GM18873 (cell line): ENCODE data around the gene ARVCF.

Source experiments
- ATAC-seq: cut with Tn5 transposase; IDR thresholded peaks from one replicate; pipeline ENCODE4 v1.9.1; 2021; ENCODE audit warnings: mild to moderate bottlenecking, moderate library complexity, moderate number of reproducible peaks; ENCODE audit not compliant: unreplicated experiment, low FRiP score

Gene ARVCF

GRCh38 chr22:20020533-20021195, 4.0 kb upstream of the ARVCF start, which contains the start of gene TANGO2:
Gene TANGO2 (plus strand): TSS chr22:20021110. CDS start chr22:20036799, 15,689 bp downstream.
- ATAC-seq: no peak

- ATAC-seq: no peak
Measured at GRCh38 chr22:20019661-20020532, 3.3 kb upstream of the ARVCF start.

- ATAC-seq: no peak
Measured at GRCh38 chr22:20018001-20018400, 1.4 kb upstream of the ARVCF start.

GRCh38 chr22:20017622-20017958, 967 bp upstream of the ARVCF start:
- ATAC-seq: no peak

DNA sequence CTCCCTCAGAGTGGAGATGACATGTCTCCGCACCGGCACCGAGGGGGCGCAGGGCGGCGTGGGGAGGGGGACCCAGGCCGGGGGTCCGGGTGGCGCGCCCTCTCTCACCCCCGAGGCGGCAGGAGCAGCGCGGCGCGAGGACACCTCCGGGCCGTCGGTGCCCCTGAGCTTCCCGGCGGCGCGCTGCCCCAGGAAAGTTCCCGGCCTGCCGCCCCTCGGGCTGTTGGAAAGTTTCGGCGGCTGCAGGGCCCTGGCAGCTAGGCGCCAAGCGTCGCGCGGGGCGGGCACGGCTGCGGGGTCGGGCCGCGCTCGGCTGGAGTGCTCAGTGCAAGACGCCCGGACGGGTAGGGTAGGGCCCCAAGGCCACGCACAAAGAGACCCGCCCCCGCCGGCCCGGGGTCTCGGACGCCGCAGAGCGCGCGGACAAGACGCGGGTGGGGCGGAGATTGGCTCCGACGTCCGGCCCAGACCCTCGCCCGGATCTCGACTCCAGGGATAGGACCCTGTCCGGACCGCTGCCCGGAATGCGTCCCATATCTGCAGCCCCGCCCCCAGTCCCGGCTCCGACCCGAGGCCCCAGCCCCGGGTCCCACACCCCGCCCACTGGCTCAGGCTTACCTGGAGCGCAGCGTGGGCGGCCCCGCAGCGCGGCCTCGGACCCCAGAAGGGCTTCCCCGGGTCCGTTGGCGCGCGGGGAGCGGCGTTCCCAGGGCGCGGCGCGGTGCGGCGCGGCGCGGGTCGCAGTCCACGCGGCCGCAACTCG, 471 bp downstream of the ARVCF start:
- ATAC-seq: no peak

DNA sequence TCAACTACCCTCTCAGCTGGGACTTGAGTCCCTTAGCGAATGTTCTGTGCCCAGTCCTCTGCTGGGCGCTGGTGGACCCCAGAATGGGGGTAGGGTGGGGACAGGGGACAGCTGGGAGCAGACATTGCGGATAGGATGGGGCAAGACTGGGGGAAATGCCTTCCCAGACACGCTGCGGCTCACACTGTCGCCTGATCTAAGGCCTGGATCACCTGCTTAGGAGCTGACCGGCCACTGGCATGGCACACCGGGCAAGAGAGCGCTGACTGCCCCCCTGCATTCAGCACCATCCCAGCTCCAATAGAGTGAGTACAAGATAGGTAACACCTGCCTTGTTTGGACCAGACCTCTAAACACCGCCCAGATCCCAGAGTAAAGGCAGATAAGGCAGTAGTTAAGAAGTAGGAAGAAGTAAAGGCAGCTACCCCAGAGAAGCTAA, 1.4 kb downstream of the ARVCF start:
- no peak for ATAC-seq

DNA sequence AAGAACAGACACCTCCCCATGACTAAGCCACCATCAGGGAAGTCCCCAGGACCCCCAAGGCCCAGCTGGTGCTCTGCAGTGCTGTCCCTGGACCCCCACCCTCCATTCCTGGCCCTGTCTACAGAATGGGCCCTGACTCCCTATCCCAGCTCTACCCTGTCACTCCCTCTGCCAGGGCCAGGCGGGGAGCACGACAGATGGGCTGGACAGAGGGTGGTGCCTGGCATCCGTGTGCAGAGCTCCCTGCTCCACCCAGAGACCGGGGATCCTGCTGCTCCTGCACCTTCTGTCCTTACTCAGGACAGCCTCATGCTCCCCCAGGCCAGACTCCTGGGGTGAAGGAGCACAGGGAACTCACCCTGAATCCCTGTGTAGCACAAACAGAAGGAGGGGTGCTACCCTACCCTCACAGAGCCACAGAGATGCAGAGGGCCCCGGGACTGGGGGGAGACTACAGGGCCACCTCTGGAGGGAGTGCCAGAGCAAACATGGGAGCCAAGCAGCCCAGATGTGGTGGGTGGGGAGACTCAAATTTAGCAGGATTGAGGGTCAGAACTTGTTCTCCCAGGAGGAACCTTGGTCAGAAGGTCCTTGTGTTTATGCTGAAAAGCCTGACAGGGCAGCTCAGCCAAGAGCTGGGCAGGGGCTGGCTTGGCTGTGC, 2.0 kb downstream of the ARVCF start:
- no peak for ATAC-seq

DNA sequence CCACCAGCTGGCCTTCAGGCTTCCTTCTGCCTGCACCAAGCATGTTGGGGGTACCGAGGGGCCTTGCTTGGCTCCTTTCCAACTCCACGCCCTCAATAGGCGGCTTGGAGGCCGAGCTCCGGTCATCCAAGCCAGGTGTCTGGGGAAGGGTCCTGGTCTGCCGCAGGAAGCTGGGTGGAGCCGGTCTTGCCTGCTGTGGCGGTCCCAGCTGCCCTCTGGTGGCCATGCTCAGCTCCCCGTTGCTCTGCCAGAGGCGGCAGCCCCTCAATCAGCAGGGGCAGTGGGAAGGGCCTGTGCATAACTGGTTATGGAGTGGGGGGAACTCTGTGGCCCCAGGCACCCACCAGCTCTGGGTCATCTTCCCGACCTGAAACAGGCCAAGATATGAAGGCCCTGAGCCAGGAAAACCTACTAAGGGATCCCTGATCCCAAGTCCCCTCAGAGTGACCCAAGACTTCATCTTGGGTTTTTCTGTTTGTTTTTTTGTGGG, 3.2 kb downstream of the ARVCF start:
- ATAC-seq: no peak

DNA sequence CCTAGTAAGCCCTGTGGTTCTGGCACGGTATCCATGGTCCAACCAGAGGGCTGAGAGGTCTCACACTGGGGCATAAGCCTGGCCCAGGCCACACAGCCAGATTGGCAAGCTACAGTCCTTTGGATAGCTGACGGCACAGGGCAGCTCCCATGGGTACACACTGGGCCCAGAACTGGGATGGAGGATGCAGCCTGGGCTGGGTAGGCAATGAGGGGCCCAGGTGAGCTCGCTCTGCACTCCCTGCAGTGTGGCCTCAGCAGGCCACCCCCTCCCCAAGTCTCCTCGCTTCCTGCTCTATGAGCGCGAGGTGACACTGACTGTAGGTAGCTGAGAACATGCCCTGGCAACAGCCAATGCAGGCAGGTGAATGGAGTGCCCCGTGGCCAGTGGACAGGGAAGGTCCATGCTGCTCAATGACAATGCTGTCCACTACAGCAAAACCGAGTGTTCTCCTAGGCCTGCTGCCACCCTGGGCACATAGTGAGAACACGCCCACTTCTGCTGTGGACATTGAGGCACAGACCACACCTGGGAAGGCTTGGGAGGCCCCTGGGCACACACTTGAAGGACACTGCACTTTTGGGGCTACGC, 3.8 kb downstream of the ARVCF start:
- ATAC-seq: no peak

- ATAC-seq: no peak
Measured at GRCh38 chr22:20011993-20012740, 4.5 kb downstream of the ARVCF start.

DNA sequence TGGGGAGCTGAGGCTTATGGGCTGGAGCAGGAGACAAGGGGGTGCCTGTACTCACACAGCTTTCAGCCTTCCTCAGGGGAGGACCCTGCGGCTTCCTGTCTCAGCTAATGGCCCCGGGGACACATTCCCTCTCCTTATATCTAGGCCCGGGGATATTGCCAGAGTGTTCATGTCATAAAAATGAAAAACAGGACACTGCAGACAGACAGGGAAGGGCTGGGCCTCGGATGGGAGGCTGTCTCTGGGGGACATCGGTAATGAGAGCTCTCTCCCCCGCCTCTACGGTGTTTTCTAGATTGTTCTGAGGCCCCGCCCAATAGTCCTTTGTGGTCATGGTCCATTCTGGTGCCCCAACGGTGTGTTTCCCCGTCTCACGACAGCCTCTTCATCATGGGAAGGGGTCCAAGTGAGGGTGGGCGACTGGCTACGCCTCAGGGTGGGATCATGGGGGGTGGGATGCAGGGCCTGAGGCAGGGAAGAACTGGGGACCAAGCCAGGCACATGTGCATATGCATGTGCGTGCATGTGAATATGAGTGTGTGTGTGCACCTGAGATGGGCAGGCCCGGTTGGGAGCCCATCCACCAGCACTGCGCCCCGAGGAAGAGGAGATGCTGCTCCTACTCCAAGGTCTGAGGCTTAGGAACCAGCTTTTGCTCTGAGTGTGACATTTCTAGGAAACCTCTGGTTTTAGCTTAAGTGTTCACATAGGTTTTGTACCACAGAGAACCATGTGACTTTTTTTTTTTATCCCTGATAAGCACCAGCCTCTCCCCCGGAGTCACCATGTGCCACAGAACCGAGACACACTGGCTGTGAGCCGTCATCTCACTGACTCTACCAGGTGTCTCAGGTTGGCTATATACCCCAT, 5.3 kb downstream of the ARVCF start:
- no peak for ATAC-seq

GRCh38 chr22:20010307-20011122, 6.1 kb downstream of the ARVCF start:
- no peak for ATAC-seq

DNA sequence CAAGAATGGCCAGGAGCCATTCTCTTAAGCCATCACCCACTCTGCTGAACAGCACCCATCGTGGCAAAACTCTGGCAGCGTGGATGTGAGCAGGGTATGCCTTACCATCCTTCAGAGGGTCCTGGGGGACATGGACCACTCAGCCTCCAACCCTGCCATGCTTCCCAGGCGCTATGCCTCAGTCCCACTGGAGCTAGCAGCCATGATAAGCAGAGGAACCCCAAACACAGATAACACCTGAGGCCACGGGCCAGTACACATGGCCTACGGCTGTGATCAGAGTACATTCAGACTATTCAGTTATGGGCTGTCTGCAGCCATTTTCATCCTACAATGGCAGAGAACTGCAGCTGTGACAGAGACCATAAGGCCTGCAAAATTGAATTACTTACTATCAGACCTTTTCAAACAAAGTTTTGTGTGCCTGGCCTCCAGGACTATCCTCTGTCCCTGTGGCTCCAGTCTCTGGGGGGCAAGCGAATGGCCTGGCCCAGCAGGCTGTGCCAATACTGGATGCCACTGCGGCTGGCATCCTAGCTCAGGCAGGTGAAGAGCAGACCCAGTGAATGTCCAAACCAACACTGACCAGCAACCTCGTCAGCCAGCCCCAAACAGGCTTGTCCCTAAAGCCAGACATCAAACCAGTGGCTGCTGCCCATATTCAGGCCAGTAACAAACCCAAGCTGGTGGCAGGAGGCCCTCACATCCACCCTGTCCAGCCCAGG, 6.9 kb downstream of the ARVCF start:
- no peak for ATAC-seq

DNA sequence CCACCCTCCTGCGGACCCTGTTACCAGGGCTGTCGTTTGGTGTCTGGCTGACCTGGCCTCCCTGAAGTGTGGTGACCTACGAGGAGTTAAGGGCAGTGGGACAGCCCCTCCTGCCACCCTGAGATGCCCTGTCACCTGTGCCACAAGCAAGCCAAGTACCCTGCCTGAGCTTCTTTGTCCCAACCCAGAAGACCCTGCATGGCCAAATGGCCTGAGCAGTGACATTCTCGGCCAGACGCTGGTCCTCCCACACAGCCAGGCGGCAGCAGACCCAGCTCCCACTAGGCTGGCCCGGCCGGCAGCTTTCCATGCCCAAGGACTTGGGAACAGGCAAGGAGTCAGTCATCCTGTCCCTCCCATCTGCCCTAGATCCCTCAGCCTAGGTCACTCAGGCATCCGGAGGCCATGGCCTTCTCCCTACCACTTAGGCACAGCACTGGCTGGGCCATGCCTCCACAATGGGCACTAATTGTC, 7.6 kb downstream of the ARVCF start:
- no peak for ATAC-seq

DNA sequence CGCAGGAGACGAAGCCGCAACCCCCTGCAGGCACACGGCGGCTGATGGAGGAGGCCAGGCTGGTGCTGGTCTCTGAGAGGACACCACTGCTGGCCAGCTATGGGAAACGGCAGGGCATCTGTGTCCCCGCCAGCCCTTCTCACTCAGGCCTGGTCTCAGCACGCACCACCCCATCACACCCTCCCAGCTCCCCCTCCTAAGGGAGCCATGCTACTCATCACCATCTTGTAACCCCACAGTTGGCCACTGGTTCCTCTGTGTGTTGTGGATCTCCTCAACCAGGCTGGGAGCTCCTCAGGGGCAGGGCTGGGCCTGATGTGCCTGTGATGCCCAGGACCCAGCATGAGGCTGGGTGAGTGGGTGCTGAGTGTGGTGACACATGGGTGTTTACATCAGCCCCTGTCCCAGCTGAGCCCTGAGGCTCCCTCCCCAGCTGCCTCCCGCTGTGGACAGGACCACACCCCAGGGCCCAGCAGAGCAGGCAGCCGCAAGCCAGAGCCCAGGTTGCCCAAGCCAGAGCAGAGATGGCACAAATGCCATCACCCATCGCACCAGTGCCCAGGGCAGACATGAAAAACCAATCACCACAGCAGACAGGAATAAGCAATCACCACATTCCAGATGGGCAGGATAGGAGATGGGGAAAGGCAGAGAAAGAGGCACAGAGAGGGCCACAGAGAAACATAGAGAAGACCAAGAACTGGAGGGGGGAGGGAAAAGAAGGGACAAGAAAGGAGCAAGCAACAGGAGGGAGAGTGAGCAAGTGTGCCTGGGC, 8.2 kb downstream of the ARVCF start:
- no peak for ATAC-seq

DNA sequence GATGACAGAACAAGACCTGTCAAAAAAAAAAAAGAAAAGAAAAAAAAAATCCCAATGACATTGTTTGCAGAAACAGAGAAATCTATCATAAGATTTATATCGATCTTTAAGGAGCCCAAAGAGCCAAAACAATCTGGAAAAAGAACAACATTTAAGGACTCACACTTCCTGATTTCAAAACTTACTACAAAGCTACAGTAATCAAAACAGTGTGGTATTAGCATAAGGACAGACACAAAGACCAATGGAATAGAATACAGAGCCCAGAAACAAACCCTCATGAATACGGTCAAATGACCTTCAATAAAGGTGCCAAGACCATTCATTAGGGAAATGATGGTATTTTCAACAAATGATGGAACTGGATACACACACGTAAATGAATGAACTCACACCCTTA, 12.2 kb downstream of the ARVCF start:
- no peak for ATAC-seq
